Peyer's patch (tissue), 4 donors: Measurements from ENCODE around the gene TRIM69.

ENCODE experiments used
- CTCF ChIP-seq, 6 experiments: fragments of 450-650 bp in 4 of 6; fragments of 200-600 bp in 2 of 6; sonication (generic) in 1 of 6; IDR thresholded peaks; one replicate each; pipeline ENCODE4 v1.5.1; 2017 to 2019; ENCODE audit warnings: antibody characterized with exemption in 6 of 6, mild to moderate bottlenecking in 3 of 6, moderate library complexity in 1 of 6
- POLR2A ChIP-seq, 2 donors: fragments of 450-650 bp; IDR thresholded peaks; one replicate each; pipeline ENCODE4 v1.5.1; 2017; ENCODE audit warnings: antibody characterized with exemption in 2 of 2, mild to moderate bottlenecking in 2 of 2, moderate library complexity in 2 of 2

GRCh38 chr15:44780608-44781007 is 44.3 kb downstream of the TRIM69 start:
- TF ChIP-seq CTCF (IDR thresholded peaks at IDR 0.05) (no peak), POLR2A (IDR thresholded peaks at IDR 0.05) (no peak)
